Measurements from ENCODE around the gene RNF182. TPM values are rescaled to one million over a fixed set of nuclear protein-coding genes. Genes with fewer than 3 reads are reported as not detected.
A peak's percentile ranks its signal among the peaks of the same experiment; 100 is the strongest.
"Not testable (repeated sequence)": the region's sequence is repeated elsewhere in the genome, so short reads cannot be mapped to it uniquely, and the experiment has no call there.

RNF182 gene
- polyA plus RNA-seq, 10 donors: 0.92 to 2.5 (median 1.7) TPM

GRCh38 chr6:13953061-13953705 is 28.4 kb downstream of the RNF182 start:
- no peak for DNase-seq

GRCh38 chr6:13965582-13966127 is 40.9 kb downstream of the RNF182 start:
- DNase-seq: no peak

GRCh38 chr6:13971303-13971702 is 46.6 kb downstream of the RNF182 start:
- no peak for DNase-seq

GRCh38 chr6:13972602-13973001 is 47.9 kb downstream of the RNF182 start:
- not testable (repeated sequence) for DNase-seq

GRCh38 chr6:13973422-13973821 is 48.7 kb downstream of the RNF182 start:
- not testable (repeated sequence) for DNase-seq

- no peak for DNase-seq
Observed at GRCh38 chr6:13978102-13978640, 53.4 kb downstream of the RNF182 start.

- DNase-seq: no peak
Observed at GRCh38 chr6:13978787-13979186, 54.0 kb downstream of the RNF182 start.

- DNase-seq: no peak
Observed at GRCh38 chr6:13979284-13980171, 54.8 kb downstream of the RNF182 start.

GRCh38 chr6:13980534-13980933 is 55.8 kb downstream of the RNF182 start:
- DNase-seq: no peak

GRCh38 chr6:13985663-13986325 is 61.0 kb downstream of the RNF182 start:
- DNase-seq: no peak

- no peak for DNase-seq
Observed at GRCh38 chr6:13986700-13987399, 62.1 kb downstream of the RNF182 start.

GRCh38 chr6:13987400-13987865 is 62.7 kb downstream of the RNF182 start:
- no peak for DNase-seq

- DNase-seq: no peak
Observed at GRCh38 chr6:13988049-13988738, 63.4 kb downstream of the RNF182 start.

- no peak for DNase-seq
Observed at GRCh38 chr6:13988908-13989307, 64.2 kb downstream of the RNF182 start.

- no peak for DNase-seq
Observed at GRCh38 chr6:13989496-13990144, 64.9 kb downstream of the RNF182 start.

- no peak for DNase-seq
Observed at GRCh38 chr6:13990796-13991195, 66.0 kb downstream of the RNF182 start.

GRCh38 chr6:13991393-13991792 is 66.6 kb downstream of the RNF182 start:
- no peak for DNase-seq

GRCh38 chr6:13992417-13993055 is 67.8 kb downstream of the RNF182 start:
- peak in 1 of 3 donors; percentile 42 for DNase-seq

GRCh38 chr6:13993416-13993815 is 68.7 kb downstream of the RNF182 start:
- DNase-seq: no peak

- DNase-seq: no peak
Observed at GRCh38 chr6:13998356-13998755, 73.6 kb downstream of the RNF182 start.

All from muscle of back (tissue), 11 donors.